ENCODE results near the gene P2RY6. TPM values are rescaled to one million over a fixed set of nuclear protein-coding genes. Genes with fewer than 3 reads are reported as not detected.

P2RY6 gene
- total RNA-seq, 1 experiment from 2014 or later, result 0.15 TPM

- Histone ChIP-seq H3K36me3 (ENCODE audit: control insufficient read depth in 1 of 2, insufficient read depth in 2 of 2, low read length in 2 of 2) (no peaks in the 10 kb centered on the region), H3K9ac (ENCODE audit: low read length) (no peak overlapping the region), H3K79me2 (ENCODE audit: insufficient read depth, low read length) (no peaks in the 10 kb centered on the region), H3K9me2 (ENCODE audit: insufficient read depth) (no peaks in the 10 kb centered on the region), H2AFZ (ENCODE audit: low read depth, low read length, poor library complexity, severe bottlenecking) (peak overlapping the region; percentile 3), H3K27me3 (ENCODE audit: insufficient read depth, low read length) (no peaks in the 10 kb centered on the region), H3K9me3 (ENCODE audit: control insufficient read depth in 1 of 2, insufficient read depth in 1 of 2, low read depth in 1 of 2, low read length in 2 of 2) (no peaks in the 10 kb centered on the region), H3K4me1 (ENCODE audit: control insufficient read depth in 1 of 2, insufficient read depth in 2 of 2, low read length in 2 of 2) (peaks cover 0 to 15% of the 10 kb centered on the region in 2 experiments; a peak in 2 of 4 replicates), H4K20me1 (ENCODE audit: insufficient read depth) (no peaks in the 10 kb centered on the region), H3K27ac (ENCODE audit: low read depth, low read length) (no peak overlapping the region), H3K4me3 (replicated peaks in 1 of 2; ENCODE audit: low read depth in 1 of 2, low read length in 2 of 2) (no peak overlapping the region), H3K4me2 (ENCODE audit: low read length) (no peak overlapping the region)
- intact Hi-C loops (cut with micrococcal nuclease), result no loop called here
- BruUV-seq (replicated peaks), result no TSS peak
- POLR2A ChIA-PET, result no interaction called here
- CTCF ChIA-PET, result interaction anchor here (0.8 to 1.2 kb wide), 3 partner anchors 12 to 417 kb away, joined by 3 to 5 read pairs (median 4); no protein-coding TSS in a partner anchor
- no peak for ATAC-seq
- RAD21 ChIA-PET (ENCODE audit: low non-redundant PET in 1 of 2, low total read pairs in 2 of 2, uncharacterized antibody in 2 of 2, unreplicated experiment in 2 of 2), result no interaction called here
- TF ChIP-seq EZH2 (IDR thresholded peaks at IDR 0.05), result no peak
- TF ChIP-seq CEBPB (IDR thresholded peaks at IDR 0.05; ENCODE audit: low read depth), result no peak
- TF ChIP-seq POLR2AphosphoS5 (IDR thresholded peaks at IDR 0.05; ENCODE audit: low read depth, low read length), result no peak
- TF ChIP-seq, protein P1, sequence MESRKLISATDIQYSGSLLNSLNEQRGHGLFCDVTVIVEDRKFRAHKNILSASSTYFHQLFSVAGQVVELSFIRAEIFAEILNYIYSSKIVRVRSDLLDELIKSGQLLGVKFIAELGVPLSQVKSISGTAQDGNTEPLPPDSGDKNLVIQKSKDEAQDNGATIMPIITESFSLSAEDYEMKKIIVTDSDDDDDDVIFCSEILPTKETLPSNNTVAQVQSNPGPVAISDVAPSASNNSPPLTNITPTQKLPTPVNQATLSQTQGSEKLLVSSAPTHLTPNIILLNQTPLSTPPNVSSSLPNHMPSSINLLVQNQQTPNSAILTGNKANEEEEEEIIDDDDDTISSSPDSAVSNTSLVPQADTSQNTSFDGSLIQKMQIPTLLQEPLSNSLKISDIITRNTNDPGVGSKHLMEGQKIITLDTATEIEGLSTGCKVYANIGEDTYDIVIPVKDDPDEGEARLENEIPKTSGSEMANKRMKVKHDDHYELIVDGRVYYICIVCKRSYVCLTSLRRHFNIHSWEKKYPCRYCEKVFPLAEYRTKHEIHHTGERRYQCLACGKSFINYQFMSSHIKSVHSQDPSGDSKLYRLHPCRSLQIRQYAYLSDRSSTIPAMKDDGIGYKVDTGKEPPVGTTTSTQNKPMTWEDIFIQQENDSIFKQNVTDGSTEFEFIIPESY (IDR thresholded peaks at IDR 0.05; ENCODE audit: extremely low read depth, insufficient replicate concordance, low read length), result no peak
- no peak for TF ChIP-seq TCF7L2 (IDR thresholded peaks at IDR 0.05; ENCODE audit: borderline replicate concordance, extremely low read depth, insufficient read depth, insufficient read length)
- TF ChIP-seq ZNF274 (IDR thresholded peaks at IDR 0.05; ENCODE audit: low read depth, low read length), result no peak
- no peak for TF ChIP-seq ELF1 (IDR thresholded peaks at IDR 0.05; ENCODE audit: borderline replicate concordance, low read depth)
- TF ChIP-seq EGR1 (IDR thresholded peaks at IDR 0.05; ENCODE audit: low read depth), result no peak
- no peak for TF ChIP-seq CBX3 (IDR thresholded peaks at IDR 0.05; ENCODE audit: low read depth)
- TF ChIP-seq ZFX (IDR thresholded peaks at IDR 0.05), result no peak
- no peak for TF ChIP-seq SIN3A (IDR thresholded peaks at IDR 0.05; ENCODE audit: low read depth)
- no peak for TF ChIP-seq YY1 (IDR thresholded peaks at IDR 0.05; ENCODE audit: extremely low read depth, insufficient replicate concordance, low read depth, low read length)
- no peak for DNase-seq (ENCODE audit: low read depth, low spot score)
Measured at GRCh38 chr11:73248526-73249185, 23.5 kb upstream of the P2RY6 start.

Measured in HCT116 (cell line).